CD14-positive monocyte (primary cell): ENCODE measurements around the gene PRELP. TPM values are rescaled to one million over a fixed set of nuclear protein-coding genes. Genes with fewer than 3 reads are reported as not detected.

Source experiments
- DNase-seq, 3 donors: peaks; one replicate each; pipeline ENCODE4 v3.0.0-alpha.2; 2011 to 2022
- H2AFZ ChIP-seq: 2 replicates; pipeline ENCODE4 v1.6.0; 2012; ENCODE audit warnings: mild to moderate bottlenecking, low read depth, low read length, inconsistent platforms; ENCODE audit not compliant: insufficient read depth, poor library complexity, severe bottlenecking
- H3K27ac ChIP-seq, 2 donors: 1 replicate in 1 of 2; 2 replicates in 1 of 2; pipeline ENCODE4 v1.5.1; 2012 to 2013; ENCODE audit warnings: low read length in 2 of 2, control low read depth in 1 of 2, inconsistent platforms in 1 of 2, low read depth in 1 of 2, mild to moderate bottlenecking in 1 of 2
- H3K27me3 ChIP-seq, 2 donors: one replicate each; pipeline versions ENCODE4 v1.6.0 to v1.6.1; 2011 to 2013; ENCODE audit warnings: low read length in 2 of 2; ENCODE audit not compliant: control insufficient read depth in 2 of 2, insufficient read depth in 2 of 2
- H3K36me3 ChIP-seq, 2 donors: replicated peaks in 1 of 2; 1 replicate in 1 of 2; 2 replicates in 1 of 2; pipeline versions ENCODE4 v1.5.1 to v1.6.1; 2012 to 2013; ENCODE audit warnings: low read length in 2 of 2, control low read depth in 1 of 2, inconsistent platforms in 1 of 2, mild to moderate bottlenecking in 1 of 2; ENCODE audit not compliant: insufficient read depth in 2 of 2, control insufficient read depth in 1 of 2
- H3K4me1 ChIP-seq, 2 donors: 1 replicate in 1 of 2; 2 replicates in 1 of 2; pipeline versions ENCODE4 v1.5.1 to v1.6.1; 2012 to 2013; ENCODE audit warnings: low read length in 2 of 2, control low read depth in 1 of 2, inconsistent platforms in 1 of 2, mild to moderate bottlenecking in 1 of 2, moderate library complexity in 1 of 2; ENCODE audit not compliant: insufficient read depth in 2 of 2, control insufficient read depth in 1 of 2
- H3K4me2 ChIP-seq: replicated peaks from 2 replicates; pipeline ENCODE3; 2012; ENCODE audit warnings: low read length, moderate library complexity, mild to moderate bottlenecking; ENCODE audit not compliant: poor library complexity, severe bottlenecking; ENCODE audit errors: extremely low read depth
- H3K4me3 ChIP-seq, 3 experiments: fragments of 200-600 bp in 1 of 3; sonication (generic) in 1 of 3; replicated peaks in 1 of 3; 1 replicate in 2 of 3; 2 replicates in 1 of 3; pipeline ENCODE4 v1.5.1; 2011 to 2013; ENCODE audit warnings: low read length in 3 of 3, mild to moderate bottlenecking in 3 of 3, control low read depth in 2 of 3, low read depth in 2 of 3, inconsistent platforms in 1 of 3, moderate library complexity in 1 of 3
- H3K79me2 ChIP-seq: 2 replicates; pipeline ENCODE4 v1.6.0; 2012; ENCODE audit warnings: mild to moderate bottlenecking, control low read depth, inconsistent platforms, low read length, moderate library complexity; ENCODE audit not compliant: insufficient read depth
- H3K9ac ChIP-seq: 2 replicates; pipeline ENCODE4 v1.6.0; 2017; ENCODE audit warnings: low read length, mild to moderate bottlenecking; ENCODE audit not compliant: insufficient read depth, poor library complexity, severe bottlenecking
- H3K9me3 ChIP-seq, 2 donors: replicated peaks in 1 of 2; 1 replicate in 1 of 2; 2 replicates in 1 of 2; pipeline versions ENCODE4 v1.5.1 to v1.6.1; 2012 to 2013; ENCODE audit warnings: low read length in 2 of 2, control low read depth in 1 of 2; ENCODE audit not compliant: control insufficient read depth in 1 of 2, insufficient read depth in 1 of 2
- H4K20me1 ChIP-seq: 2 replicates; pipeline ENCODE4 v1.6.0; 2012; ENCODE audit warnings: mild to moderate bottlenecking, low read length, control low read depth, moderate library complexity; ENCODE audit not compliant: insufficient read depth
- H3K27ac Mint-ChIP-seq, 7 donors: one replicate each; pipeline ENCODE4 v1.8.0; 2020; ENCODE audit warnings: mild to moderate bottlenecking in 7 of 7, mixed read lengths in 7 of 7, moderate library complexity in 6 of 7, inconsistent platforms in 2 of 7
- H3K27me3 Mint-ChIP-seq, 3 donors: one replicate each; pipeline ENCODE4 v1.8.0; 2021 to 2022; ENCODE audit warnings: low read depth in 3 of 3, mild to moderate bottlenecking in 3 of 3, mixed read lengths in 3 of 3, moderate library complexity in 3 of 3, inconsistent platforms in 1 of 3
- H3K36me3 Mint-ChIP-seq, 2 donors: one replicate each; pipeline ENCODE4 v1.8.0; 2020; ENCODE audit warnings: mixed read lengths in 2 of 2, inconsistent platforms in 1 of 2, mild to moderate bottlenecking in 1 of 2
- H3K4me1 Mint-ChIP-seq: one replicate; pipeline ENCODE4 v1.8.0; 2020; ENCODE audit warnings: mild to moderate bottlenecking, mixed read lengths
- H3K4me3 Mint-ChIP-seq, 2 donors: one replicate each; pipeline ENCODE4 v1.8.0; 2020; ENCODE audit warnings: mild to moderate bottlenecking in 2 of 2, mixed read lengths in 2 of 2, moderate library complexity in 1 of 2
- H3K9me3 Mint-ChIP-seq, 7 donors: one replicate each; pipeline ENCODE4 v1.8.0; 2020 to 2022; ENCODE audit warnings: mixed read lengths in 7 of 7, mild to moderate bottlenecking in 6 of 7, moderate library complexity in 6 of 7, inconsistent platforms in 2 of 7
- CTCF ChIP-seq: fragments of 200-600 bp; IDR thresholded peaks from one replicate; pipeline ENCODE4 v1.8.0; 2022; ENCODE audit warnings: antibody characterized with exemption, mild to moderate bottlenecking
- WGBS: methylation state at CpG from one replicate; pipeline ENCODE4 v1.1.5; 2013; ENCODE audit warnings: missing lambda C conversion rate; ENCODE audit not compliant: insufficient coverage; 5-methylcytosine and 5-hydroxymethylcytosine counted together
- intact Hi-C, 2 donors: fragments of 100-400 bp; cut with micrococcal nuclease; formaldehyde crosslinking; loops; one replicate each; pipeline versions ENCODE4 v1.15.0 to v1.15.1; 2023
- polyA plus RNA-seq, 3 donors: library from polyadenylated mRNA; depleted of rRNA in 1 of 3; unstranded in 2 of 3; stranded (reverse) in 1 of 3; fragments of 300-500 nt in 2 of 3; fragments of >200 nt in 1 of 3; fragmentation: Illumina TruSeq in 2 of 3; gene quantifications; 1 replicate in 2 of 3; 2 replicates in 1 of 3; pipeline ENCODE4 v1.2.3, GENCODE V29; 2012 to 2021

The PRELP gene
- polyA plus RNA-seq, 3 donors = not detected

DNA sequence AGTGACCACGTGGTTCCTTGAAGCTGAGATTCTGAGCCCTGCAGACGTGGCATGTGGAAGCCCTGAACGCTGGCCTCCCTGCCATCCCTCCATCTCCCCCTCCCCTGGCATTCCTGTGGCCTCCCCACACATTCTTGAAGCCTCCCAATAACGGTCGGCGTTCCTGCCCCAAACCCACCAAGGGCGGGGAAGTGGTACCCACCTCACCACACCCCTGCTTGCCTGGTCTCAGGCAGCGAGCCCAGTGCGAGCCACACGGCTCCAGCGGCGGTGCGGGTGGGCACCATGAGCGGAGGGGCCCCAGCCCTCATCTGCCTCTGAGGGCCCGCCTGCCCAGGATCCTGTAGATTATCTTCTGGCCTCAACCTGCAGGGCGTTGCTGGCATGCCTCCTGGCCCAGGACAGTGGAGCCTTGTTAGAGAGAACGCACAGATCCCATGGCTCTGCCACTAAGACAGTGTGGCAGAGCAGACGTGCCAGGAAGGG lies 20.6 kb upstream of the PRELP start:
- WGBS = 94% methylated on average over 12 of the region's 18 CpGs
- peak overlapping the region in 1 of 7 donors; percentile 66 for H3K27ac Mint-ChIP-seq

GRCh38 chr1:203455706-203456105 lies 19.9 kb upstream of the PRELP start:
- H3K27ac Mint-ChIP-seq = no peak overlapping the region
- H3K36me3 Mint-ChIP-seq = no peaks in the 10 kb centered on the region
- peaks cover 5% of the 10 kb centered on the region for H3K4me1 Mint-ChIP-seq
- Histone ChIP-seq H3K4me3 (no peak overlapping the region), H3K36me3 (no peaks in the 10 kb centered on the region), H3K79me2 (no peaks in the 10 kb centered on the region), H3K27ac (no peak overlapping the region), H2AFZ (no peak overlapping the region), H3K4me1 (no peaks in the 10 kb centered on the region), H3K27me3 (peaks cover 0 to 2% of the 10 kb centered on the region in 2 donors), H3K4me2 (no peak overlapping the region), H3K9ac (no peak overlapping the region), H4K20me1 (no peaks in the 10 kb centered on the region), H3K9me3 (no peaks in the 10 kb centered on the region)
- 92% methylated on average over 3 of the region's 3 CpGs for WGBS
- DNase-seq = no peak
- peaks cover 14 to 24% (median 24%) of the 10 kb centered on the region in 3 donors for H3K27me3 Mint-ChIP-seq
- H3K9me3 Mint-ChIP-seq = peaks cover 0 to 2% (median 0%) of the 10 kb centered on the region in 7 donors
- no peak for TF ChIP-seq CTCF
- intact Hi-C loops = no loop called here
- no peak overlapping the region for H3K4me3 Mint-ChIP-seq

More for the DNA sequence above, 20.6 kb upstream of the PRELP start:
- peaks cover 5% of the 10 kb centered on the region for H3K4me1 Mint-ChIP-seq
- H2AFZ ChIP-seq = no peak overlapping the region
- no peaks in the 10 kb centered on the region for H3K4me1 ChIP-seq
- peaks cover 0 to 2% (median 0%) of the 10 kb centered on the region in 7 donors for H3K9me3 Mint-ChIP-seq
- peaks cover 0 to 2% of the 10 kb centered on the region in 2 donors for H3K27me3 ChIP-seq
- no peaks in the 10 kb centered on the region for H4K20me1 ChIP-seq
- peaks cover 16 to 24% (median 24%) of the 10 kb centered on the region in 3 donors for H3K27me3 Mint-ChIP-seq
- no peaks in the 10 kb centered on the region for H3K36me3 ChIP-seq
- H3K79me2 ChIP-seq = no peaks in the 10 kb centered on the region
- no peak overlapping the region for H3K4me2 ChIP-seq
- no peak overlapping the region for H3K4me3 Mint-ChIP-seq
- no peak overlapping the region for H3K9ac ChIP-seq
- intact Hi-C loops = no loop called here
- H3K27ac ChIP-seq = no peak overlapping the region
- H3K4me3 ChIP-seq = no peak overlapping the region
- H3K9me3 ChIP-seq = no peaks in the 10 kb centered on the region
- no peaks in the 10 kb centered on the region for H3K36me3 Mint-ChIP-seq
- DNase-seq = no peak
- TF ChIP-seq CTCF = no peak
